NCI-H1092 treated with DMSO at 0.1 percent for 48 hours (cell line): Measurements from ENCODE around the gene SOAT2.
"Not testable (repeated sequence)": the region's sequence is repeated elsewhere in the genome, so short reads cannot be mapped to it uniquely, and the experiment has no call there.

Experiments used
- DNase-seq: peaks from one replicate; lab custom pipeline; 2025; lab: John Stamatoyannopoulos, UW

The SOAT2 gene

GRCh38 chr12:53101931-53102781 lies 1.1 kb upstream of the SOAT2 start:
- DNase-seq: no peak

- DNase-seq: no peak
Observed at GRCh38 chr12:53103860-53104305, 597 bp downstream of the SOAT2 start.

GRCh38 chr12:53105256-53105655 lies 2.0 kb downstream of the SOAT2 start:
- DNase-seq: no peak

GRCh38 chr12:53105712-53106439 lies 2.6 kb downstream of the SOAT2 start:
- DNase-seq: no peak

GRCh38 chr12:53107122-53107521 lies 3.8 kb downstream of the SOAT2 start:
- no peak for DNase-seq

- DNase-seq: not testable (repeated sequence)
Observed at GRCh38 chr12:53112431-53112830, 9.1 kb downstream of the SOAT2 start.

GRCh38 chr12:53113136-53113705 lies 9.9 kb downstream of the SOAT2 start:
- DNase-seq: no peak

- DNase-seq: no peak
Observed at GRCh38 chr12:53113951-53114350, 10.7 kb downstream of the SOAT2 start.

GRCh38 chr12:53115112-53115890 lies 12.0 kb downstream of the SOAT2 start:
- no peak for DNase-seq

- DNase-seq: no peak
Observed at GRCh38 chr12:53115891-53116648, 12.8 kb downstream of the SOAT2 start.

- no peak for DNase-seq
Observed at GRCh38 chr12:53118751-53119300, 15.5 kb downstream of the SOAT2 start.

- DNase-seq: no peak
Observed at GRCh38 chr12:53120685-53121525, 17.6 kb downstream of the SOAT2 start.

GRCh38 chr12:53122961-53123468 lies 19.7 kb downstream of the SOAT2 start:
- DNase-seq: no peak

- no peak for DNase-seq
Observed at GRCh38 chr12:53123578-53124351, 20.5 kb downstream of the SOAT2 start.

- DNase-seq: no peak
Observed at GRCh38 chr12:53124352-53124723, 21.1 kb downstream of the SOAT2 start.

- no peak for DNase-seq
Observed at GRCh38 chr12:53127169-53127568, 23.9 kb downstream of the SOAT2 start.

- no peak for DNase-seq
Observed at GRCh38 chr12:53128780-53129569, 25.7 kb downstream of the SOAT2 start.

GRCh38 chr12:53131844-53132243 lies 28.6 kb downstream of the SOAT2 start:
- DNase-seq: no peak
